Type B pancreatic cell (in vitro differentiated cells): ENCODE data around the gene ACOT9. TPM values are rescaled to one million over a fixed set of nuclear protein-coding genes. Genes with fewer than 3 reads are reported as not detected.

Source experiments
- DNase-seq: peaks from one replicate; pipeline ENCODE4 v3.0.0; 2021; ENCODE audit warnings: mixed read lengths; ENCODE audit not compliant: unreplicated experiment; ENCODE audit errors: extremely low spot score
- H3K27ac Mint-ChIP-seq: 2 replicates; pipeline ENCODE4 v1.8.0; 2021; ENCODE audit warnings: mild to moderate bottlenecking, mixed read lengths
- H3K27me3 Mint-ChIP-seq: 2 replicates; pipeline ENCODE4 v1.8.0; 2021; ENCODE audit warnings: mixed read lengths
- H3K36me3 Mint-ChIP-seq: 2 replicates; pipeline ENCODE4 v1.8.0; 2021; ENCODE audit warnings: mixed read lengths
- H3K4me1 Mint-ChIP-seq: one replicate; pipeline ENCODE4 v1.8.0; 2021; ENCODE audit warnings: mixed read lengths; ENCODE audit not compliant: unreplicated experiment
- H3K4me3 Mint-ChIP-seq: 2 replicates; pipeline ENCODE4 v1.8.0; 2021; ENCODE audit warnings: mild to moderate bottlenecking, mixed read lengths
- H3K9me3 Mint-ChIP-seq: 2 replicates; pipeline ENCODE4 v1.8.0; 2021; ENCODE audit warnings: mixed read lengths
- total RNA-seq: library from RNA; stranded (reverse); gene quantifications from 2 replicates; pipeline ENCODE4 v1.2.1, GENCODE V29; 2021; ENCODE audit warnings: low replicate concordance
- TF ChIP-seq, protein P1 (sequence below): fragments of 200-600 bp; sonication (generic); conservative IDR thresholded peaks from 2 replicates; pipeline ENCODE4 v1.5.0; 2021; ENCODE audit warnings: antibody characterized with exemption, mild to moderate bottlenecking

ACOT9 gene
- total RNA-seq, 1 donor from 2014 or later = 37.9 TPM

- no peak for DNase-seq
- H3K4me1 Mint-ChIP-seq = no peaks in the 10 kb centered on the region
- no peak overlapping the region for H3K4me3 Mint-ChIP-seq
- no peaks in the 10 kb centered on the region for H3K36me3 Mint-ChIP-seq
- TF ChIP-seq, protein P1, sequence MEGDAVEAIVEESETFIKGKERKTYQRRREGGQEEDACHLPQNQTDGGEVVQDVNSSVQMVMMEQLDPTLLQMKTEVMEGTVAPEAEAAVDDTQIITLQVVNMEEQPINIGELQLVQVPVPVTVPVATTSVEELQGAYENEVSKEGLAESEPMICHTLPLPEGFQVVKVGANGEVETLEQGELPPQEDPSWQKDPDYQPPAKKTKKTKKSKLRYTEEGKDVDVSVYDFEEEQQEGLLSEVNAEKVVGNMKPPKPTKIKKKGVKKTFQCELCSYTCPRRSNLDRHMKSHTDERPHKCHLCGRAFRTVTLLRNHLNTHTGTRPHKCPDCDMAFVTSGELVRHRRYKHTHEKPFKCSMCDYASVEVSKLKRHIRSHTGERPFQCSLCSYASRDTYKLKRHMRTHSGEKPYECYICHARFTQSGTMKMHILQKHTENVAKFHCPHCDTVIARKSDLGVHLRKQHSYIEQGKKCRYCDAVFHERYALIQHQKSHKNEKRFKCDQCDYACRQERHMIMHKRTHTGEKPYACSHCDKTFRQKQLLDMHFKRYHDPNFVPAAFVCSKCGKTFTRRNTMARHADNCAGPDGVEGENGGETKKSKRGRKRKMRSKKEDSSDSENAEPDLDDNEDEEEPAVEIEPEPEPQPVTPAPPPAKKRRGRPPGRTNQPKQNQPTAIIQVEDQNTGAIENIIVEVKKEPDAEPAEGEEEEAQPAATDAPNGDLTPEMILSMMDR = no peak
- H3K9me3 Mint-ChIP-seq = no peaks in the 10 kb centered on the region
- no peaks in the 10 kb centered on the region for H3K27me3 Mint-ChIP-seq
- no peak overlapping the region for H3K27ac Mint-ChIP-seq
These were observed 27.1 kb upstream of the ACOT9 start for GRCh38 chrX:23770142-23770541.

- TF ChIP-seq, protein P1 = no peak
- H3K27me3 Mint-ChIP-seq = no peaks in the 10 kb centered on the region
- no peak overlapping the region for H3K4me3 Mint-ChIP-seq
- no peak overlapping the region for H3K27ac Mint-ChIP-seq
- H3K9me3 Mint-ChIP-seq = no peaks in the 10 kb centered on the region
- DNase-seq = no peak
- H3K4me1 Mint-ChIP-seq = peaks cover 4% of the 10 kb centered on the region
- no peaks in the 10 kb centered on the region for H3K36me3 Mint-ChIP-seq
These were observed 23.8 kb upstream of the ACOT9 start for GRCh38 chrX:23766650-23767551.

- DNase-seq = no peak
- H3K27ac Mint-ChIP-seq = no peak overlapping the region
- H3K9me3 Mint-ChIP-seq = no peaks in the 10 kb centered on the region
- peaks cover 4% of the 10 kb centered on the region for H3K4me1 Mint-ChIP-seq
- no peaks in the 10 kb centered on the region for H3K27me3 Mint-ChIP-seq
- no peaks in the 10 kb centered on the region for H3K36me3 Mint-ChIP-seq
- H3K4me3 Mint-ChIP-seq = no peak overlapping the region
- TF ChIP-seq, protein P1 = no peak
These were observed 22.8 kb upstream of the ACOT9 start for GRCh38 chrX:23765868-23766267.

DNA sequence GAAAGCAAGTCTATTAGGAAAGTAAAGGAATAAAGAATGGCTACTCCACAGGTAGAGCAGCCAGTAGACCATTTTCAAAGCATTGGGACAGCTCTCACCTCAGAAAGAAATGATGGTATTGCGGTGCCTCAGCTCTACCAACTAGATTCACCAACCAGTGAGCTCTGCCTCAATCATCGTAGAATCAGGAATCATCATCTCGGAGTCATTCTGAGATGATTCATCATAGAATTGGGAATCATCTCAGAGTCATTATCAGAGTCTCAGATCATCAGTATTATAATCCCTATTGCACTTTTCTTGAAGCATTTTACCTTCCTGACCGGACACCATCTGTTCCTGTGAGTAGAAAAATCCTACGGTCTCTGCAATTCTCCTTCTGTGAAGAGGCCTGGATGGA is 22.4 kb upstream of the ACOT9 start:
- H3K9me3 Mint-ChIP-seq = no peaks in the 10 kb centered on the region
- DNase-seq = no peak
- TF ChIP-seq, protein P1 = no peak
- no peak overlapping the region for H3K27ac Mint-ChIP-seq
- H3K36me3 Mint-ChIP-seq = no peaks in the 10 kb centered on the region
- H3K4me3 Mint-ChIP-seq = no peak overlapping the region
- no peaks in the 10 kb centered on the region for H3K27me3 Mint-ChIP-seq
- H3K4me1 Mint-ChIP-seq = peaks cover 4% of the 10 kb centered on the region

- H3K4me1 Mint-ChIP-seq = peaks cover 4% of the 10 kb centered on the region
- TF ChIP-seq, protein P1 = no peak
- H3K36me3 Mint-ChIP-seq = no peaks in the 10 kb centered on the region
- H3K9me3 Mint-ChIP-seq = no peaks in the 10 kb centered on the region
- H3K27me3 Mint-ChIP-seq = no peaks in the 10 kb centered on the region
- peak overlapping the region; percentile 7 for H3K4me3 Mint-ChIP-seq
- no peak for DNase-seq
- no peak overlapping the region for H3K27ac Mint-ChIP-seq
These were observed 21.3 kb upstream of the ACOT9 start for GRCh38 chrX:23764188-23764984.
